Measurements from ENCODE around the gene BCL7B. TPM values are rescaled to one million over a fixed set of nuclear protein-coding genes. Genes with fewer than 3 reads are reported as not detected.
A peak's percentile ranks its signal among the peaks of the same experiment; 100 is the strongest.

BCL7B gene
- total RNA-seq, 2 donors from 2014 or later: 44.4 to 90.0 TPM

DNA sequence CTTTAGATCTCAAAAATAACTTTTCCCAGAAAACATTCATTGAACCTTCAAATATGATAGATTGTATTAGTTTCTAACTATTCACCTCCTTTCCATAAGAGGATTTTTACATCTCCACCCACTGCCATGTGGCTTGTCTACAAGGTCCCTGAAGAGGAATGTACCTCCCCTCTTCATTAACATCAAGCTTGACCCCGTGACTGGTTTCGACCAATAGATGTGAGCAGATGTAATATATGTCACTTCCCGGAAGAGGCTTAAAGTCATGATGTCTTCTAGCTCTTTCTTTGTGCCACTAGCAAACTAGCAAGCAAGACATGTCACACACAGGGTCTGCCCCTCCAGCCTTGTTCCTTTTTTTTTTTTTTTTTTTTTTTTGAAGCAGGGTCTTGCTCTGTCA, 42.3 kb downstream of the BCL7B start:
- no peak for ATAC-seq
- Histone ChIP-seq H3K4me1 (peaks cover 32% of the 10 kb centered on the region), H3K9me3 (no peaks in the 10 kb centered on the region), H3K36me3 (replicated peaks in 1 of 2; ENCODE audit: insufficient read depth in 1 of 2, low read depth in 2 of 2) (peaks cover 0 to 6% of the 10 kb centered on the region in 2 donors), H3K27me3 (no peaks in the 10 kb centered on the region), H3K4me3 (no peak overlapping the region), H3K27ac (no peak overlapping the region)
- WGBS, 2 donors: 85 to 88% methylated on average over 3 of the region's 3 CpGs
- DNase-seq: no peak
- intact Hi-C loops (cut with DNase I): no loop called here
- TF ChIP-seq, protein P1, sequence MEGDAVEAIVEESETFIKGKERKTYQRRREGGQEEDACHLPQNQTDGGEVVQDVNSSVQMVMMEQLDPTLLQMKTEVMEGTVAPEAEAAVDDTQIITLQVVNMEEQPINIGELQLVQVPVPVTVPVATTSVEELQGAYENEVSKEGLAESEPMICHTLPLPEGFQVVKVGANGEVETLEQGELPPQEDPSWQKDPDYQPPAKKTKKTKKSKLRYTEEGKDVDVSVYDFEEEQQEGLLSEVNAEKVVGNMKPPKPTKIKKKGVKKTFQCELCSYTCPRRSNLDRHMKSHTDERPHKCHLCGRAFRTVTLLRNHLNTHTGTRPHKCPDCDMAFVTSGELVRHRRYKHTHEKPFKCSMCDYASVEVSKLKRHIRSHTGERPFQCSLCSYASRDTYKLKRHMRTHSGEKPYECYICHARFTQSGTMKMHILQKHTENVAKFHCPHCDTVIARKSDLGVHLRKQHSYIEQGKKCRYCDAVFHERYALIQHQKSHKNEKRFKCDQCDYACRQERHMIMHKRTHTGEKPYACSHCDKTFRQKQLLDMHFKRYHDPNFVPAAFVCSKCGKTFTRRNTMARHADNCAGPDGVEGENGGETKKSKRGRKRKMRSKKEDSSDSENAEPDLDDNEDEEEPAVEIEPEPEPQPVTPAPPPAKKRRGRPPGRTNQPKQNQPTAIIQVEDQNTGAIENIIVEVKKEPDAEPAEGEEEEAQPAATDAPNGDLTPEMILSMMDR (IDR thresholded peaks at IDR 0.05): no peak
- TF ChIP-seq POLR2A (IDR thresholded peaks at IDR 0.05): no peak

GRCh38 chr7:73512018-73512780, 45.3 kb downstream of the BCL7B start:
- H3K27me3 ChIP-seq: no peaks in the 10 kb centered on the region
- intact Hi-C loops (cut with DNase I): no loop called here
- H3K4me1 ChIP-seq: peaks cover 13% of the 10 kb centered on the region
- DNase-seq (no peak), ATAC-seq (no peak)
- H3K27ac ChIP-seq: peak overlapping the region in 1 of 4 donors; percentile 54
- no peaks in the 10 kb centered on the region for H3K9me3 ChIP-seq
- peaks cover 1 to 19% of the 10 kb centered on the region in 2 donors for H3K36me3 ChIP-seq (replicated peaks in 1 of 2; ENCODE audit: insufficient read depth in 1 of 2, low read depth in 2 of 2)
- TF ChIP-seq POLR2A (IDR thresholded peaks at IDR 0.05): no peak
- TF ChIP-seq, protein P1 (IDR thresholded peaks at IDR 0.05): no peak
- no peak overlapping the region for H3K4me3 ChIP-seq
- 47 to 48% methylated on average over 8 of the region's 8 CpGs for WGBS, 2 donors

GRCh38 chr7:73509463-73509862, 48.0 kb downstream of the BCL7B start:
- DNase-seq (no peak), ATAC-seq (no peak)
- Histone ChIP-seq H3K4me1 (peaks cover 13% of the 10 kb centered on the region), H3K27ac (no peak overlapping the region), H3K27me3 (no peaks in the 10 kb centered on the region), H3K4me3 (no peak overlapping the region), H3K9me3 (no peaks in the 10 kb centered on the region), H3K36me3 (replicated peaks in 1 of 2; ENCODE audit: insufficient read depth in 1 of 2, low read depth in 2 of 2) (peaks cover 5 to 37% of the 10 kb centered on the region in 2 donors)
- 85 to 90% methylated on average over 5 of the region's 5 CpGs for WGBS, 2 donors
- intact Hi-C loops (cut with DNase I): no loop called here
- TF ChIP-seq, protein P1 (IDR thresholded peaks at IDR 0.05): no peak
- TF ChIP-seq POLR2A (IDR thresholded peaks at IDR 0.05): no peak

GRCh38 chr7:73507556-73507955, 49.9 kb downstream of the BCL7B start:
- H3K27ac ChIP-seq: no peak overlapping the region
- no peak overlapping the region for H3K4me3 ChIP-seq
- H3K4me1 ChIP-seq: peaks cover 7% of the 10 kb centered on the region
- H3K36me3 ChIP-seq (replicated peaks in 1 of 2; ENCODE audit: insufficient read depth in 1 of 2, low read depth in 2 of 2): peaks cover 12 to 38% of the 10 kb centered on the region in 2 donors
- whole genome bisulfite sequencing, 2 donors: 93 to 100% methylated on average over 2 of the region's 2 CpGs
- ATAC-seq: no peak
- no peaks in the 10 kb centered on the region for H3K9me3 ChIP-seq
- H3K27me3 ChIP-seq: no peaks in the 10 kb centered on the region
- TF ChIP-seq, protein P1 (IDR thresholded peaks at IDR 0.05): no peak
- TF ChIP-seq POLR2A (IDR thresholded peaks at IDR 0.05): no peak
- intact Hi-C loops (cut with DNase I): no loop called here
- DNase-seq: no peak

- H3K27me3 ChIP-seq: no peaks in the 10 kb centered on the region
- intact Hi-C loops (cut with DNase I): no loop called here
- no peak overlapping the region for H3K27ac ChIP-seq
- TF ChIP-seq, protein P1 (IDR thresholded peaks at IDR 0.05): no peak
- no peak for TF ChIP-seq POLR2A (IDR thresholded peaks at IDR 0.05)
- peaks cover 13 to 43% of the 10 kb centered on the region in 2 donors for H3K36me3 ChIP-seq (replicated peaks in 1 of 2; ENCODE audit: insufficient read depth in 1 of 2, low read depth in 2 of 2)
- no peaks in the 10 kb centered on the region for H3K4me1 ChIP-seq
- 83 to 92% methylated on average over 1 of the region's 1 CpG for WGBS, 2 donors
- DNase-seq (no peak), ATAC-seq (no peak)
- no peak overlapping the region for H3K4me3 ChIP-seq
- H3K9me3 ChIP-seq: no peaks in the 10 kb centered on the region
Measured at GRCh38 chr7:73504920-73505319, 52.6 kb downstream of the BCL7B start.
